K562 (cell line): ENCODE measurements around the gene ZNF488. TPM values are rescaled to one million over a fixed set of nuclear protein-coding genes. Genes with fewer than 3 reads are reported as not detected.

ENCODE experiments used
- ARID3A ChIP-seq: IDR thresholded peaks from 2 replicates; pipeline ENCODE4 v1.6.1; 2012; ENCODE audit warnings: low read depth, low read length, improper control_type of control experiment, borderline replicate concordance
- ATF7 ChIP-seq: fragments of 450-650 bp; IDR thresholded peaks from 2 replicates; pipeline ENCODE4 v1.7.1; 2014; ENCODE audit warnings: mild to moderate bottlenecking, moderate library complexity
- CHD2 ChIP-seq: IDR thresholded peaks from 2 replicates; pipeline ENCODE4 v1.6.1; 2011; ENCODE audit warnings: low read depth, low read length
- E2F8 ChIP-seq: fragments of 450-650 bp; IDR thresholded peaks from 2 replicates; pipeline ENCODE4 v1.7.1; 2018; ENCODE audit warnings: mild to moderate bottlenecking, low read depth; ENCODE audit not compliant: partially characterized antibody
- EP300 ChIP-seq: IDR thresholded peaks from 2 replicates; pipeline ENCODE4 v1.6.1; 2012; ENCODE audit warnings: low read length, improper control_type of control experiment
- MGA ChIP-seq: fragments of 450-650 bp; IDR thresholded peaks from 2 replicates; pipeline ENCODE4 v1.6.1; 2016; ENCODE audit warnings: mild to moderate bottlenecking, moderate library complexity
- NR4A1 ChIP-seq, 2 experiments: fragments of 250-450 bp in 1 of 2; fragments of 450-650 bp in 1 of 2; sonication (Bioruptor Pico) in 1 of 2; IDR thresholded peaks; 2 replicates each; pipeline versions ENCODE4 v1.4.0 to v1.6.1; 2016 to 2020; ENCODE audit warnings: mild to moderate bottlenecking in 2 of 2, missing compliant biosample characterization in 1 of 2, missing genetic modification characterization in 1 of 2, moderate library complexity in 1 of 2
- SAP30 ChIP-seq: fragments of 200-600 bp; sonication (generic); IDR thresholded peaks from 2 replicates; pipeline ENCODE4 v1.6.1; 2012; ENCODE audit warnings: borderline replicate concordance, low read depth, mild to moderate bottlenecking, moderate library complexity, low read length, control low read depth, inconsistent platforms; ENCODE audit not compliant: insufficient read depth, poor library complexity, severe bottlenecking
- SMAD4 ChIP-seq: fragments of 250-450 bp; sonication (Bioruptor Pico); conservative IDR thresholded peaks from 2 replicates; pipeline ENCODE4 v1.8.0; 2021; ENCODE audit warnings: inconsistent platforms, mild to moderate bottlenecking, moderate library complexity
- SREBF1 ChIP-seq: fragments of 150-350 bp; IDR thresholded peaks from 2 replicates; pipeline ENCODE4 v1.6.1; 2014; ENCODE audit warnings: antibody characterized with exemption, low read depth, low read length, borderline replicate concordance
- ZNF41 ChIP-seq: fragments of 250-450 bp; sonication (Bioruptor Pico); conservative IDR thresholded peaks from 2 replicates; pipeline ENCODE4 v1.4.0; 2020; ENCODE audit warnings: mild to moderate bottlenecking
- polyA plus RNA-seq, 8 experiments: library from polyadenylated mRNA; depleted of rRNA in 4 of 8; stranded (reverse) in 5 of 8; unstranded in 3 of 8; fragments of >200 nt; fragmentation: Nextera tagmentation in 2 of 8; fragmentation: Illumina TruSeq in 1 of 8; extraction: Ambion mirVana in 2 of 8; extraction: Trizol in 1 of 8; gene quantifications; 2 replicates each; pipeline versions ENCODE4 v1.2.1 to v1.2.3, GENCODE V29; 2011 to 2014; ENCODE audit warnings: inconsistent platforms in 1 of 8, missing spikeins in 1 of 8
- total RNA-seq, 7 experiments: library from RNA; depleted of rRNA in 6 of 7; stranded (reverse); fragments of >200 nt in 6 of 7; fragmentation: Illumina TruSeq in 2 of 7; extraction: Trizol in 2 of 7; gene quantifications; 2 replicates each; pipeline versions ENCODE4 v1.2.1 to v1.2.3, GENCODE V29; 2011 to 2021; ENCODE audit warnings: low replicate concordance in 1 of 7

The ZNF488 gene
- total and polyA plus RNA-seq, 9 of the 15 experiments (the other 6 are each of a cell fraction or from before 2014, with no cell fraction given), result 0.03 to 0.09 (median 0.05) TPM; not detected in 3

GRCh38 chr10:47326927-47327330 is 57.2 kb downstream of the ZNF488 start (continued):
- TF ChIP-seq MGA (peak; percentile 94), ARID3A (no peak), NR4A1 (CRISPR knock-in tag; IDR thresholded peaks at IDR 0.05) (no peak), NR4A1 (tag; IDR thresholded peaks at IDR 0.05) (0 out of 2 replicates have a peak, but pooled peaks have one; percentile 43), E2F8 (peak; percentile 37), ATF7 (peak; percentile 40; the same call in 1 of the 2 replicates), ZNF41 (CRISPR knock-in tag) (0 out of 2 replicates have a peak, but pooled peaks have one; percentile 15), CHD2 (no peak), SAP30 (no peak), EP300 (peak; percentile 24; the same call in 1 of the 2 replicates), SMAD4 (CRISPR knock-in tag) (peak; percentile 87; the same call in 1 of the 2 replicates), SREBF1 (no peak)
